Suppressor macrophage (primary cell): Measurements from ENCODE around the gene WDR38.
"Not testable (repeated sequence)": the region's sequence is repeated elsewhere in the genome, so short reads cannot be mapped to it uniquely, and the experiment has no call there.

Experiments used
- DNase-seq, 4 experiments: peaks; one replicate each; pipeline ENCODE4 v3.0.0-alpha.2; 2020 to 2022

The WDR38 gene

DNA sequence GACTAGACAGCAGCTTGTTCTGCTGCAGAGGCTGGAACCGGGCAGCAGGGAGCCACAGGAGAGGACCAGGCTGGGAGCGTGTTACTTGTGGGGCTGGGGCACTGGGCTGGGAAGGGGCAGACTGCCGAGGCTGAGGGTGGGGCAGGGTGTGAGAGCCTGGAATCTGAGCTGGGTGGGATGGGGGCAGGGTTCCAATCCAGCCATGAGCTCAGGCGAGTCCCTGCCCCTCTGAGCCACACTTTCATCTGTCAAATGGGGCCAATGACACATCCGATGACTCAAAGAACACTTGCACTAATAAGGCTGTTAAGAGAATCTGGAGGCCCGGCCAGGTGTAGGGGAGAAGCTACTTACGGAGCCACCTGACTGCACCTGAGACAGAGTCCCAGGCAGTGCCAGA, 18.7 kb upstream of the WDR38 start:
- DNase-seq, result no peak

DNA sequence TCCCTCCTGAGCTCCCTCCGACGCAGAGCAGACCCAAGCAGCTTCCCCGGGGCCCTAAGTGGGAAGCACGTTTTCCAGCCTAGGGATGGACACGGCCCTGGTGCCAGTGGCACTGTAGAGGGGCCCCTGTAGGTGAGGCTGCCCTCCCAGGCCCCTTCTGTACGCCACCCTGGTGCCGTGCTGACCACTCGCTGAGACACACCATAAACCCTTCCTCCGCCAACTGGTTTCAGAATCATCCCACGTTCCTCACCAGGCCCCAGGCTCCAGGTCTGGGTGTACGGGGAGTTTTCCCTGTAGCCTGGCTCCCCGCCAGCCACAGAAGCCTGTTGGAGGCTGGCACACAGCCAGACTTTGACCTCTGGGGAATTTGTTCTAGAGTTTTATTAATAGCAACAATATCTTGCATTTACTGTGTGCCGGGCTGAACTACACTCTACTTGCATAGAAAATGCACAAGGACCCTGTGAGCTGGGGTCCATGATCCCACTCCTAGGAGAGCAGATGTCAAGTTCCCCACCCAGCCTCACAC, 18.2 kb upstream of the WDR38 start:
- DNase-seq, result no peak

DNA sequence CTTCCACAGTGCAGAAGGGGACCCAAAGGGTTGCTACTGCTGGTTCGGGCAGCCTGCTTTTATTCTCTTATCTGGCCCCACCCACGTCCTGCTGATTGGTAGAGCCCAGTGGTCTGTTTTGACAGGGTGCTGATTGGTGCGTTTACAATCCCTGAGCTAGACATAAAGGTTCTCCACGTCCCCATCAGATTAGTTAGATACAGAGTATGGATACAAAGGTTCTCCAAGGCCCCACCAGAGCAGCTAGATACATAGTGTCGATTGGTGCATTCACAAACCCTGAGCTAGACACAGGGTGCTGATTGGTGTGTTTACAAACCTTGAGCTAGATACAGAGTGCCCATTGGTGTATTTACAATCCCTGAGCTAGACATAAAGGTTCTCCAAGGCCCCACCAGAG, 15.1 kb upstream of the WDR38 start:
- not testable (repeated sequence) for DNase-seq

DNA sequence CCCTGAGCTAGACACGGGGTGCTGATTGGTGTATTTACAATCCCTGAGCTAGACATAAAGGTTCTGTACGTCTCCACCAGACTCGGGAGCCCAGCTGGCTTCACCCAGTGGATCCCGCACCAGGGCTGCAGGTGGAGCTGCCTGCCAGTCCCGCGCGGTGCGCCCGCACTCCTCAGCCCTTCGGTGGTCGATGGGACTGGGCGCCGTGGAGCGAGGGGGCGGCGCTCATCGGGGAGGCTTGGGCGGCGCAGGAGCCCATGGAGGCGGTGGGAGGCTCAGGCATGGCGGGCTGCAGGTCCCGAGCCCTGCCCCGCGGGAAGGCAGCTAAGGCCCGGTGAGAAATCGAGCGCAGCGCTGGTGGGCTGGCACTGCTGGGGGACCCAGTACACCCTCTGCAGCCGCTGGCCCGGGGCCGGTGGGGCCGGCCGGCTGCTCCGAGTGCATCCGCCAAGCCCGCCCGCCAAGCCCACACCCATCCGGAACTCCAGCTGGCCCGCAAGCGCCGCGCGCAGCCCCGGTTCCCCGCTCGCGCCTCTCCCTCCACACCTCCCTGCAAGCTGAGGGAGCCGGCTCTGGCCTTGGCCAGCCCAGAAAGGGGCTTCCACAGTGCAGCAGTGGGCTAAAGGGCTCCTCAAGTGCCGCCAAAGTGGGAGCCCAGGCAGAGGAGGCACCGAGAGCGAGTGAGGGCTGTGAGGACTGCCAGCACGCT, 14.5 kb upstream of the WDR38 start:
- DNase-seq, result not testable (repeated sequence)

DNA sequence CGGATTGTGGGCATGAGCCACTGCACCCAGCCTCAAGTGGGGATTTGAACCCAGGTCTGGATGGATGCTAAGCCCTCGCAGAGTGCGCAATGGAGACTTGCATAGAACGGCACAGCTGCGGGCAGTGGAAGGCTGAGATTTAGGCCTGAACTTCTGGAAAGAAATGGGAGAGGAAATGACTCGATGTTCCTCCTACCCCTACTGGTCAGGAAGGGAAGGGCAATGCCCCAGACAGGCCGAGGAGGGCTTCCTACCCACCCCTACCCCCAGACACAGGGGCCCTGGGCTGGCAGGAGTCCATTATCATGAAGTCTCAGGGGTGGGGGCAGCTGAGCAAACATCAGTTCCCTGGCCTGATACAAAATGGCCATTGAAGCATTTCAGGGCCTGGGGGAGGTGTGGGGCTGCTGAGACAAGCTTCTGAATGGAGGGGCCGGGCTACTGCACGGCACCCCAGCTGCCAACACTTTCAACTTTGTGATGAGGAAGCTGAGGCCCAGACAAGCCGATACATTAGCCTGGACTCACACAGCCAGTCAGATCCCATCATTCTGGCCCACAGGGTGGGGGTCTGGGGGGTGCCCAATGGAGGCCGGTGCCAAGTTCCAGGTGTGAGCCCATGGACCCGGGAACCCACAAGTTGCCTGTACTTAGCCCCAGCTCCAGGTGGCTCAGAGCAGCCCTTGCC, 13.5 kb upstream of the WDR38 start:
- DNase-seq, result peak in 3 of 4 experiments; percentile 32 to 56 (median 45)

DNA sequence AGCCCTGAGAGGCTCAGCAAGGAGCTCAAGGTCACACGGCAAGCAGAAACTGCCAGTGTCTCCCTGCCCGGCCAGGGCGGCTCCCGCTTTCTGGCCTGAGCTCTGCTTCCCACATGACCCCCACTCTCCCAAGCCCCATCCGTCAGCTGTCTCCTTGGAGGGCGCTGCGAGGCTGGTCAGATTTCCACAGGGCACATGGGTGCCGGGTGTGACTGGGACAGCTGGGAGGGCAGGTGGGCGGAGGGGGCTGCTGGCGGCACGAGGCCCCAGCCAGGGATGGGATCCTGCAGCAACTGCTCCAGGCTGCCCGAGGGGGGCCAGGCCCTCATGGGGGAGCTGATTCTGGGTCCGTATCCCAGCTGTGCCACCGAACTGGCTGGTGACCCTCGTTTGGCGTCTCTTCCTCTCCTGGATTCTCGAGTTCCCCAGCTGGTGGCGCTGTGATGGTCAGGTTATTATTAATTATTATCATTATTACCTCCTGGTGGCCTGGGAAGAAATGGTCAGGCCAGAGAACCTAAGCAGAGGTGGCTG, 12.9 kb upstream of the WDR38 start:
- DNase-seq, result peak in 2 of 4 experiments; percentile 23 to 39

DNA sequence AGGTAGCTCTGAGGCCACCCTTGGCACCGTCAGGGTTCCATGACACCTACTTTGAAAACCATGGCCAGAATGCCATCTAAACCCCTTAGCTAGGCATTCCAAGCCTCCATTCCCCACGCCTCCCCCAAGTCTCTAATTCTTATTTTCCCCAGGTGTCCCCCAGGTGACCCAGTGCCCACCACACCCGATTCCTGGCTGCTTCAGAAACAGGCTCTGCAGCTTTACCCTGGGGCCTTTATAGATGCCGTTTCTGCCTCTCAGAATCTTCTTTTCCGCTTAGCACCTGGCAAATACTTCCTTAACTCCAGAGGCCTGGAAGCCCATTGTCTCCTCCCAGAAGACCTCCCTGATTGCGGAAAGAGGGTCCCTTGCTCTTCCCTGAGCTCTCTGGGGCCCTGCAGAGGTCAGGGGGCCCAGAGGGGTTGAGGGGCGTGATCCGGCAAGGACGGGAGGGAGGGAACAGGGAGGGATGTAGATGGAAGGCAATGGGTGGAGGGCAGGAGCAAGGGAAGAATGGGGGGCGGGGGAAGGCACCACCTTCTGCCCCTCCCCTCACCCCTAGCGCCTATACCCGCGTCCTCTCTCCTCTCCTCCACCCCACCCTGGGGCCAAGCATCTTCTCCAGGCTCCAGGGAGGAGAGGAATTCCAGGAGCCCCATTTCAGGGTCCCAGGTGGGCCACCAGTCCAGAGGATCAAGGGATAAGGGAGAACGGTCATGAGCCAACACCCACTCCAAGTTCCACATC, 12.0 kb upstream of the WDR38 start:
- DNase-seq, result no peak

DNA sequence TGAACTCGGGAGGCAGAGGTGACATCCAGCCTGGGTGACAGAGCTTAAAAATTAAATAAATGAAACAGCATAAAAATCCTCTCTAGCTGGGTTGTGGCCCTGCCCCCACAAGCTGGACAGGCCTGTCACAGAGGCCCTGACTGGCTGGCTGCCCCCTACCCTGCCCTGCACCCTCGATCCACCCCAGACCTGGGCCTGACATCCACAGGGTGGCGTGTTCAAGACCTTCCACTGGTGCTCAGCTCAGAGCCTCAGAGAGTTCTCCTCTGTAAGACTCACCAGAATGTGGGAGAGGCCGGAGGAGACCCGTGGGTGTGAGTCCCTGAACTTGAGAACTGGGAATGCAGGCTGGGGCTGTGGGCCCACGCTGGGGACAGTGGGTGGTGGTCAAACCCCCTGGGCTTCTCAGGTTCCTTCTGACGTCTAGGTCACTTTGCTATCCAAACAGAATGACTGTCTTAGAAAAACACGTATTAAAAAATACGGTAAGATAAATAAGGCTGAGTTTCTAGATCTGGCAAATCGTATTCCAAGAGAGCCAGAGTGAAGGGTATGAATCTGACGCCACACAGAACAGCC, 9.7 kb upstream of the WDR38 start:
- DNase-seq, result no peak

DNA sequence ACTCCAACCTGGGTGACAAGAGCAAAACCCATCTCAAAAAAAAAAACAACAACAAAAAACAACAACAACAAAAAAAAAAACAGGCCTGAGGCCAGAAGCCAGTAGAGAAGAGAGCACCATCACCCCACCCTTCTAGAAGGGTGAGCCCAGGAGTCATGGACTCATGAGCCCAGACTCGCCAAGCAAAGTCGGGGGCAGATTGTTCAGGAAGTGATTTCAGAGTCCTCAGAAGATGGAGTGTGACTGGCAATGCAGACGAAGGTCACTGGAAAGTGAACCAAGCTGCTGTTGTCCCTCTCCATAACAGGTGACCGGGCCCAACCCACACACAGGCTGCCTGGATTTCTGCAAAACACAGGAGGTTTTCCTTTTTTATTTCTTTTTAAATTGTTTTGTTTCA, 9.0 kb upstream of the WDR38 start:
- peak; percentile 34 to 56 (median 45) for DNase-seq

DNA sequence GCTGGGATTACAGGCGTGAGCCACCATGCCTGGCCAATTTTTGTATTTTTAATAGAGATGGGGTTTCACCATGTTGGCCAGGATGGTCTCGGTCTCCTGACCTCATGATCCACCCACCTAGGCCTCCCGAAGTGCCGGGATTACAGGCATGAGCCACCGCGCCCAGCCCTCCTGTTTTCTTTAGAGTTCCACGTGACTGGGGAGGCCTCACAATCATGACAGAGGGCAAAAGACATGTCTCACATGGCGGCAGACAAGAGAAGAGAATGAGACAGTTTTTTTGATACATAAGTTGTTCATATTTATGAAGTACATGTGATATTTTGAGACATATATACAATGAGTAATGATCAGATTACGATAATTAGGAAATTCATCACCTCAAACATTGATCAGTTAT, 6.8 kb upstream of the WDR38 start:
- DNase-seq, result not testable (repeated sequence)

DNA sequence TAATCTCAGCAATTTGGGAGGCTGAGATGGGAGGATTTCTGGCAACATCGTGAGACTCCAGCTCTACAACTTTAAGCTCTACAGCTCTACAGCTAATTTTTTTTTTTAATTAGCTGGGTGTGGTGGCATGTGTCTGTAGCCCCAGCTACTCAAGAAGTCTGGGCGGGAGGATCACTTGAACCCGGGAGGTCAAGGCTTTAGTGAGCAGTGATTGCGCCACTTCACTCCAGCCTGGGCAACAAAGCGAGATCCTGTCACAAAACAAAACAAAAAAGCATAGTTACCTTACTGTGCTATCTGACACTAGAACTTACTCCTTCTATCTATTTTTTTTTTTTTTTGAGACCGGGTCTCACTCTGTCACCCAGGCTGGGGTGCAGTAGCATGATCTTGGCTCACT, 6.3 kb upstream of the WDR38 start:
- DNase-seq, result no peak

DNA sequence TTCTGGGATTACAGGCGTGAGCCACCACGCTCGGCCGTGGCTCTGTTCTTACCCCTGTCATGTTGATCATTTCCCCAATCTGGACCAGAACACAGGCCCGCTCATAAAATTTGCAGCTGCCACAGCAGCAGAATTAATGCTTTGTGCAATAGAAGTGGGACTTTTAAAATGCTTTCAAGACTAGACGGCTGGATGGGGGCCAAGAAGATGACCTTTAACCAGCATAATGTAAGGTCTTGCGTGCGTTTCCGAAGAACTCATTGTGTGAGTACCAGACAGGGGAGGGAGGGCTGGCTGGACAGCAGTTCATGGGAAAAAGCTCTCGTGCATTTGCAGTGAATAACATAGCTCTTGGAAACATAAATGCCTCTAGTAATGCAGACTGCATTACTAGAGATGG, 3.5 kb upstream of the WDR38 start:
- no peak for DNase-seq

DNA sequence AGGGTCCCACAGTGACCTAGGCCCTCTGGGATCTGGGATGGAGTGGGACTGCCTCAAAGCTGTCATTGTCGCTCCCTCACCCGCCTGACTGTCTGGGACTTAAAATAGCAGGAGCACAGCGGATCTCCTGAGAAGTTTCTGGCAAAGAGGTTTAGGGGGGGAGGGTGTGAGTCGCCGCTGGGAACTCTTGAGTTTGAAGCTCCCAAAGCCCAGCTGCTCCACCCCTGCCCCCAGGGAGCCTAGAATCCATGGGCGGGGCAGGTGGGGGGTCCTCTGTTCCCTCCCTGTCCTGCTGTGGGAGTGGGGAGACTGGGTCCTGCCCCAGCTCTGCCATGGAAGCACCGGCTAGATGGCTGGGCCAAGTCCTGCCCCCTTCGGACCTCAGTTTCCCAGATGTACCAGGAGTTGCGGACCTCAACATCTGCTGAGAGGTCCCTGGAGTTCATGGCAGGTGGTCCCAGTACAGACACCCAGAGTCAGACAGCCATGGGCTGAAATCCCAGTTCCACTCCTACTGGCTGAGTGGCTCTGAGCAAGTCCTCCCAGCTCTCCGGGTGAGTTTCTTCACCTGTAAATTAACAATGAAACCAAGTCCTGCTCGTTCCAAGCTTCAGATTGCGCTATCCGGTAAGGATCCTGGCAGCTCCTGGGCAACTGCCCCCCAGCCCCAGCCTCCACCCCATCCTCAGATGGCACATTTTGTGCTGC, 985 bp upstream of the WDR38 start:
- DNase-seq, result no peak

DNA sequence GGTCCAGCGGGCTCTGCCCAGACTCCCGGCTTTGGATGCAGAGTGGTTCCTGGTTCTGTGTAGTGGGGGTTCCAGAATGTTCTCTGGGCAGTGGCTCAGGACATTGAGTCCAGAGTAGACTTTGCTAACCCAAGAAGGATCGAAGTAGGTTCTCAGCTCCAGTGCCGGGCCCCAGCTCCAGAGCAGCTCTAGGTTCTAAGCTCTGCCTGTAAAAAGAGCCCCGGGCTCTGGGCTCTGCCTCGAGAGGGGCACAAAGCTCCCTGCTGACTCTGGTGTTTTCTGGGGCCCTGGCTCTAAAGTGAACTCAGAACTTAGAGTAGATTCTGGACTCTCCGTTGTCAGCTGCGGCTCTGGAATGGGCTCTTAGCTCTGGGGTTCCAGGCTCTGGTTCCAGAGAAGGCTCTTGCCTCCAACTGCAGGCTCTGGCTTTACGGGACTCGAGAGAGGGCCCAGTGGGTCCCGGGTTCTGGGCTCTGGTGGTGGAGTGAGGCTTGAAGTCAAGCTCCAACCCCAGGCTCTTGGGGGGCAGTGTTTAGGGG, 414 bp downstream of the WDR38 start:
- no peak for DNase-seq

DNA sequence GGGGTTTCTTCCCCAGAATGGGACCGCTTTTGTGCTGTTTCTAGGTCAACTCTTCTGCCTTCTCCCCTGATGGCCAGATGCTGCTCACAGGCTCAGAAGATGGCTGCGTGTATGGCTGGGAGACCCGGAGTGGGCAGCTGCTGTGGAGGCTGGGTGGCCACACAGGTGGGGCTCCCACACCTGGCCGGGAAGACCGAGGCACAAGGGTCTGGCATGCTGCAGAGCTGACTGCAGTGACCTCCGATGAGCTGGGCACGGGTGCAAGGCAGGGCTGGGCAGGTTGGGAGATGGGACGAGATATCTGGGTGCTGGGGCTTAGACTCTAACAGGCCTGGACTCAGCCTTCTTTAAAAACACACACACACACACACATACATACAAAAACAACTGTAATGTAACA, 901 bp downstream of the WDR38 start:
- no peak for DNase-seq

DNA sequence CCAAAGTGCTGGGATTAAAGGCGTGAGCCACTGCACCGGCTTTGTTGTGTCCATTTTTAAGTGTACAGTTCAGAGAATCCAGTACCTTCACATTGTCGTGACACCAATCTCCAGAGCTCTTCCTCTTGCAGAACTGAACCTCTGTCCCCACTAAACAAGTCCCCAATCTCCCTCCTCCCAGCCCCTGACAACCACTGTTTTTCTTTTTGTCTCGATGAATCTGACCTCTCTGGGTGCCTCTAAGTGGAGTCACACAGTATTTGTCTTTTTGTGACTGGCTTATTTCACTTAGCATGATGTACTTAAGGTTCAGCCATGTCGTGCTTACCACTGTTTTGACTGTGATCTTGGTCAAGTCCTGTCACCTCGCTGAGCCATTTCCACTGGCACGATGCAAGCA, 1.6 kb downstream of the WDR38 start:
- DNase-seq, result no peak

DNA sequence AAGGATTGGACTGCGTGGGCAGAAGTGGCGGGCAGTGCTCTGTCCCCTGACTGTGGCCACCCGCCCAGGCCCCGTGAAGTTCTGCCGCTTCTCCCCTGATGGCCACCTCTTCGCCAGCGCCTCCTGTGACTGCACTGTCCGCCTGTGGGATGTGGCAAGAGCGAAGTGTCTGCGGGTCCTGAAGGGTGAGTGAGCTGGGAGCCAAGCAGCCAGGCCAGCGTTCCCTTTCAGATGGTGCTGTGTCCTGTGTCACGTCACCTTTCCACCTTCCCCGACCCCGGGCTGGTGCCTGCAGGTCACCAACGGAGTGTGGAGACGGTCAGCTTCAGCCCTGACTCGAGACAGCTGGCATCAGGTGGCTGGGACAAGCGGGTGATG, 2.3 kb downstream of the WDR38 start:
- no peak for DNase-seq

DNA sequence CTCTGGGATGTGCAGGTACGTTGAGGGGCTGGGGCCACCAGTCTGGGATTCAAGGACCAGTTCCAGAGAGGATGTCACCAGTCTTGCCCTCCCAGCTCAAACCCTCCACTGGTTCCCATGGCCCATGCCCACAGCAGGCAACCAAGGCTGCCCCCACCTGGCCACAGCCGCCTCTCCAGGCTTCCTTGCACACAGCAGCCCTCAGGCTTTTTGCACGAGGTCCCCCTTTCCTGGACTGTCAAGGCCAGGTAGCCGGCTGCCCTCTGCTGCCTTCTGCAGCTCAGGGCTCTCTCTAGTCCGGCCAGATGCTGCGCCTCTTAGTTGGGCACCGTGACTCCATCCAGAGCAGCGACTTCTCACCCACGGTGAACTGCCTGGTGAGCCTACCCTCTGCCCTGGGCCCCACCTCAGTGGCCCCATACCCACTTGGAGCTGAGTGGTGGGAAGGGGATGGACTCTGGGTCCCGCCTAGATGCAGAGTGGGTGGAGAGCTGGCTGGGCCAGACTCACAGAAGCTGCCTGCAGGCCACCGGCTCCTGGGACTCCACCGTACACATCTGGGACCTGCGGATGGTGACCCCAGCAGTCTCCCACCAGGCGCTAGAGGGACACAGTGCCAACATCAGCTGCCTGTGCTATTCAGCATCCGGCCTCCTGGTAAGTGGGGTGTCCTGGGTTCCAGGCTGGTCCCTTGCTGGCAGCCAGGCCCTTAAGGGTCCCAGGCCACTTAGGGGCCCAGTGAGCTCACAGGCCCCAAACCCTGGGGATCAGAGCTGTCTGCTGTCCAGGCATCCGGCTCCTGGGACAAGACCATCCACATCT, 2.9 kb downstream of the WDR38 start:
- DNase-seq, result peak in 1 of 4 experiments; percentile 38

DNA sequence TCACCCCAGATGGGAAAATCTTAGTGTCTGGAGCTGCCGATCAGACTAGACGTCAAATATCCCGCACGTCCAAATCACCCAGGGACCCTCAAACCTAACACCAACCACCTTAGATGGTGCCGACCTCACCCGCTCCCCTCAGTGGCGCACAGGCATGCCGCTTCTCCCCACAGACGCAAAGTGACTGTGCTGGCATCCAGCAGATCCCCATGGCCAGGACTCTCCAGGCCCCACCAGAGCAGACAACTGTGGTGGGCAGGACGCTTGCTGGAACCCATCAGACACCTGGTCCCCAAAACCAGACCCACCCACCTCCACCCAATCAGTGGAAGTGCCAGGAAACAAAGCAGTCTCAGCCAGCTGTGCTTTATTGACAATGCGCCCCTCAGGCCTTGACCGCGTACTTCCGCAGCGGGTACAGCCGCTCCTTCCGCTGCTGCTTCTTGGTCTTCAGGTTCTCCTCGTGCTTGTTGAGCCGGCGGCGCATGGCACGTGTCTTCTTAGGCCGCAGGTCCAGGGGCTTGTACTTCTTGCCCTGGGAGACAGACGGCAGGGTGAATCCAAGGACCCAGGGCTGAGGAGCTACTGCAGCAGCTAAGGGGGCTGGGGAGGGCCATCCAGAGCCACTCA, 4.4 kb downstream of the WDR38 start:
- no peak for DNase-seq

DNA sequence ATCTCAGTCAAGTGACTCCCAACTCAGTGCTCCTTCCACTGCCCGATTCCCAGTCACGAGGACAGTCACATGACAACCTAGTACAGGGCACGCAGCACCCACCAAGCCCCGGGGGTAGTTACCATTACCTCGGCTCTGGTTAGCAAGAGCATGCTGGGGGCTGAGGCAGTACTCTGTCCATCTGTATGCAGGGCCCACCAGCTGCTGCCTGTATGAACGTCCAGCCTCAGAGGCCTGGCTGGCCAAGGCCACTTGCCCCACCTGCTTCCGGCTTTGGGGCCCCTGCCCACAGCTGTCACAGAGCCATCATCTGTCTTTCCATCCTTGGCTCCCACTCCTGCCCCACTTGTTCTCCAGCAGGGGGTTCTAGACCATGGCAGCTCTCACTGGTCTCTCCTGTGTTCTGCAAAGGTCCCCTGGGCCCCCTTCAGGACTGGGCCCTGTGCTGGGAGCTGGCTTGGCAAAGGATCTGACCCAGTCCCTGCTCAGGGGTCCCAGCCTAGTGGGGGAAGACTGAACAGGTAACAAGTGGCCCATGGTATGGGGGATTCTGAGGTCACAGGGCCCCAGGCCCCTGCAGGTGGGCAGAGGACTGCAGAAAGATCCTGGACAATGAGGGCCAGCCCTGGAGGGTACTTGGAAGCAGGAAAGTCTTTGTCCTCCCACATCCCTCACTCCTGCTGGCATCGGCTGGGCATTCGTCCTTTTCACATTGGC, 5.2 kb downstream of the WDR38 start:
- DNase-seq, result no peak
